AG08396 (cell line): Measurements from ENCODE around the gene ADGRL1.

Experiments
- DNase-seq: peaks from one replicate; pipeline ENCODE4 v3.0.0; 2012; ENCODE audit warnings: low spot score, mixed read lengths

Gene ADGRL1

GRCh38 chr19:14139944-14140343, 66.0 kb downstream of the ADGRL1 start:
- no peak for DNase-seq

GRCh38 chr19:14138576-14139265, 67.2 kb downstream of the ADGRL1 start:
- DNase-seq, result peak; percentile 38

GRCh38 chr19:14136509-14137281, 69.3 kb downstream of the ADGRL1 start, which contains the start of gene ASF1B:
Gene ASF1B (minus strand): TSS chr19:14136589. CDS start chr19:14136456, 133 bp downstream.
- DNase-seq, result peak; percentile 99

- no peak for DNase-seq
These were observed 69.9 kb downstream of the ADGRL1 start for GRCh38 chr19:14135985-14136508.

GRCh38 chr19:14135355-14135754, 70.6 kb downstream of the ADGRL1 start:
- no peak for DNase-seq

GRCh38 chr19:14127929-14128509, 78.0 kb downstream of the ADGRL1 start:
- DNase-seq, result no peak

GRCh38 chr19:14127176-14127575, 78.8 kb downstream of the ADGRL1 start:
- no peak for DNase-seq

GRCh38 chr19:14122924-14123323, 83.0 kb downstream of the ADGRL1 start:
- DNase-seq, result no peak

GRCh38 chr19:14120497-14120780, 85.5 kb downstream of the ADGRL1 start:
- no peak for DNase-seq

- no peak for DNase-seq
These were observed 86.1 kb downstream of the ADGRL1 start for GRCh38 chr19:14119644-14120496.

GRCh38 chr19:14119146-14119545, 86.8 kb downstream of the ADGRL1 start:
- DNase-seq, result no peak

GRCh38 chr19:14118165-14119051, 87.6 kb downstream of the ADGRL1 start:
- peak; percentile 64 for DNase-seq

GRCh38 chr19:14117668-14118164, 88.3 kb downstream of the ADGRL1 start, which contains the start of gene PRKACA:
Gene PRKACA (minus strand): TSS chr19:14117762. CDS start chr19:14117547, 215 bp downstream.
- peak; percentile 100 for DNase-seq

- no peak for DNase-seq
These were observed 88.9 kb downstream of the ADGRL1 start for GRCh38 chr19:14116918-14117578.

GRCh38 chr19:14116525-14116917, 89.4 kb downstream of the ADGRL1 start:
- no peak for DNase-seq

- no peak for DNase-seq
These were observed 90.2 kb downstream of the ADGRL1 start for GRCh38 chr19:14115756-14116155.

GRCh38 chr19:14114854-14115253, 91.1 kb downstream of the ADGRL1 start:
- DNase-seq, result peak; percentile 41

GRCh38 chr19:14114439-14114838, 91.5 kb downstream of the ADGRL1 start:
- no peak for DNase-seq

- no peak for DNase-seq
These were observed 92.1 kb downstream of the ADGRL1 start for GRCh38 chr19:14113762-14114414.
